K562 treated with DMSO at 1 percent for 48 hours (cell line): Measurements from ENCODE around the gene CPEB2. TPM values are rescaled to one million over a fixed set of nuclear protein-coding genes. Genes with fewer than 3 reads are reported as not detected.

Experiments used
- total RNA-seq: library from RNA; unstranded; fragments of 300-600 nt; gene quantifications from 2 replicates; pipeline ENCODE4 v1.2.3, GENCODE V29; 2022; ENCODE audit warnings: low replicate concordance; ENCODE audit errors: extremely low read depth

CPEB2 gene
- total RNA-seq: not detected in 2 replicates

GRCh38 chr4:15001869-15002658 is at the start of gene CPEB2:
TSS of gene CPEB2 (plus strand) at chr4:15002481. CDS start at chr4:15002674, 193 bp downstream.

